ENCODE data around the gene EXOC3L1. TPM values are rescaled to one million over a fixed set of nuclear protein-coding genes. Genes with fewer than 3 reads are reported as not detected.
A peak's percentile ranks its signal among the peaks of the same experiment; 100 is the strongest.

EXOC3L1 gene
- total RNA-seq, 2 donors from 2014 or later: 0.36 TPM; not detected in 1

GRCh38 chr16:67165121-67166078, 24.5 kb downstream of the EXOC3L1 start:
- DNase-seq (ENCODE audit: low spot score in 2 of 2) (no peak), ATAC-seq (no peak)
- Mint-ChIP-seq H3K9me3 (no peaks in the 10 kb centered on the region), H3K27ac (no peak overlapping the region), H3K36me3 (peaks cover 9 to 23% of the 10 kb centered on the region in 2 donors)

- no peak within 1 kb of the TSS for H3K27ac Mint-ChIP-seq
- peaks cover 9 to 18% of the 10 kb centered on the region in 2 donors for H3K36me3 Mint-ChIP-seq
- DNase-seq (ENCODE audit: low spot score in 2 of 2): no peak
- H3K9me3 Mint-ChIP-seq: no peaks in the 10 kb centered on the region
- ATAC-seq: no peak
These were observed 25.3 kb downstream of the EXOC3L1 start, which contains the start of gene HSF4 for GRCh38 chr16:67164599-67165061. HSF4 (plus strand) TSS chr16:67164745; CDS start chr16:67164812, 67 bp downstream.

- Mint-ChIP-seq H3K9me3 (no peaks in the 10 kb centered on the region), H3K36me3 (peaks cover 9 to 18% of the 10 kb centered on the region in 2 donors), H3K27ac (no peak overlapping the region)
- ATAC-seq (no peak), DNase-seq (ENCODE audit: low spot score in 2 of 2) (no peak)
These were observed 25.9 kb downstream of the EXOC3L1 start for GRCh38 chr16:67163999-67164558.

- peak in 1 of 2 donors; percentile 25 for ATAC-seq
- Mint-ChIP-seq H3K9me3 (no peaks in the 10 kb centered on the region), H3K27ac (no peak overlapping the region), H3K36me3 (peaks cover 9 to 23% of the 10 kb centered on the region in 2 donors)
- peak in 1 of 2 donors; percentile 64 for DNase-seq (ENCODE audit: low spot score in 2 of 2)
These were observed 26.6 kb downstream of the EXOC3L1 start for GRCh38 chr16:67163164-67163998.

GRCh38 chr16:67162506-67163163, 27.3 kb downstream of the EXOC3L1 start:
- DNase-seq (ENCODE audit: low spot score in 2 of 2) (no peak), ATAC-seq (no peak)
- Mint-ChIP-seq H3K36me3 (peaks cover 9 to 30% of the 10 kb centered on the region in 2 donors), H3K9me3 (no peaks in the 10 kb centered on the region), H3K27ac (no peak overlapping the region)

- no peak for DNase-seq (ENCODE audit: low spot score in 2 of 2)
- no peak overlapping the region for H3K27ac Mint-ChIP-seq
- no peaks in the 10 kb centered on the region for H3K9me3 Mint-ChIP-seq
These were observed 28.3 kb downstream of the EXOC3L1 start for GRCh38 chr16:67161595-67162058.

GRCh38 chr16:67158637-67159600, 31.0 kb downstream of the EXOC3L1 start:
- DNase-seq (ENCODE audit: low spot score in 2 of 2) (peak; percentile 88), ATAC-seq (peak; percentile 57 to 61)
- peak overlapping the region; percentile 90 to 93 for H3K27ac Mint-ChIP-seq
- peaks cover 5 to 37% of the 10 kb centered on the region in 2 donors for H3K36me3 Mint-ChIP-seq
- no peaks in the 10 kb centered on the region for H3K9me3 Mint-ChIP-seq

More at GRCh38 chr16:67161595-67162058, 28.3 kb downstream of the EXOC3L1 start:
- H3K36me3 Mint-ChIP-seq: peaks cover 9 to 31% of the 10 kb centered on the region in 2 donors
- no peak for ATAC-seq

GRCh38 chr16:67157892-67158635, 31.9 kb downstream of the EXOC3L1 start:
- DNase-seq (ENCODE audit: low spot score in 2 of 2) (no peak), ATAC-seq (no peak)
- Mint-ChIP-seq H3K9me3 (no peaks in the 10 kb centered on the region), H3K36me3 (peaks cover 5 to 37% of the 10 kb centered on the region in 2 donors), H3K27ac (peak overlapping the region; percentile 90 to 93)

- H3K27ac Mint-ChIP-seq: no peak overlapping the region
- no peak for DNase-seq (ENCODE audit: low spot score in 2 of 2)
- peaks cover 5 to 31% of the 10 kb centered on the region in 2 donors for H3K36me3 Mint-ChIP-seq
- ATAC-seq: no peak
- no peaks in the 10 kb centered on the region for H3K9me3 Mint-ChIP-seq
These were observed 32.7 kb downstream of the EXOC3L1 start for GRCh38 chr16:67157106-67157748.

GRCh38 chr16:67156143-67156844, 33.6 kb downstream of the EXOC3L1 start:
- Mint-ChIP-seq H3K9me3 (no peaks in the 10 kb centered on the region), H3K27ac (no peak overlapping the region), H3K36me3 (peaks cover 5 to 24% of the 10 kb centered on the region in 2 donors)
- no peak for ATAC-seq
- DNase-seq (ENCODE audit: low spot score in 2 of 2): no peak

- Mint-ChIP-seq H3K9me3 (no peaks in the 10 kb centered on the region), H3K27ac (no peak overlapping the region), H3K36me3 (peaks cover 0 to 18% of the 10 kb centered on the region in 2 donors)
- peak; percentile 42 to 51 for ATAC-seq
- DNase-seq (ENCODE audit: low spot score in 2 of 2): peak; percentile 82 to 92
These were observed 34.4 kb downstream of the EXOC3L1 start for GRCh38 chr16:67155295-67156142.

- Mint-ChIP-seq H3K9me3 (no peaks in the 10 kb centered on the region), H3K36me3 (peaks cover 0 to 18% of the 10 kb centered on the region in 2 donors), H3K27ac (no peak overlapping the region)
- ATAC-seq: no peak
- DNase-seq (ENCODE audit: low spot score in 2 of 2): no peak
These were observed 35.2 kb downstream of the EXOC3L1 start for GRCh38 chr16:67154578-67155294.

Data from activated naive CD4-positive, alpha-beta T cell treated with anti-CD3 and anti-CD28 coated beads, Interleukin-2, amount 50 U/mL, for 72 hours (primary cell).